DMS114 treated with DMSO at 0.1 percent for 48 hours (cell line): Measurements from ENCODE around the gene NUBPL.
"Not testable (repeated sequence)": the region's sequence is repeated elsewhere in the genome, so short reads cannot be mapped to it uniquely, and the experiment has no call there.

Source experiments
- DNase-seq: peaks from one replicate; lab custom pipeline; 2025; ENCODE audit not compliant: unreplicated experiment; lab: John Stamatoyannopoulos, UW

NUBPL gene

DNA sequence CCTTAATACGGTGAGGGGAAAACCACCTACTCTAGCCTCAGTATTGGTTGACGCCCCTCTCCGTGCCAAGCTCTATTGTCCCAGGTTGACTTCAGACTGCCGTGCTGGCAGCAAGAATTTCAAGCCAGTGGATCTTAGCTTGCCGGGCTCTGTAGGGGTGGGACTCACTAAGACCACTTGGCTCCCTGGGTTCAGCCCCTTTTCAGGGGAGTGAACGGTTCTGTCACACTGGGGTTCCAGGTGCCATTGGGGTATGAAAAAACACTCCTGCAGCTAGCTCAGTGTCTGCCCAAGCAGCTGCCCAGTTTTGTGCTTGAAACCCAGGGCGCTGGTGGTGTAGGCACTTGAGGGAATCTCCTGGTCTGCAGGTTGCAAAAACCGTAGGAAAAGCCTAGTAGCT lies 107.1 kb downstream of the NUBPL start:
- DNase-seq: no peak

- DNase-seq: no peak
Measured at GRCh38 chr14:31672709-31673108, 111.5 kb downstream of the NUBPL start.

DNA sequence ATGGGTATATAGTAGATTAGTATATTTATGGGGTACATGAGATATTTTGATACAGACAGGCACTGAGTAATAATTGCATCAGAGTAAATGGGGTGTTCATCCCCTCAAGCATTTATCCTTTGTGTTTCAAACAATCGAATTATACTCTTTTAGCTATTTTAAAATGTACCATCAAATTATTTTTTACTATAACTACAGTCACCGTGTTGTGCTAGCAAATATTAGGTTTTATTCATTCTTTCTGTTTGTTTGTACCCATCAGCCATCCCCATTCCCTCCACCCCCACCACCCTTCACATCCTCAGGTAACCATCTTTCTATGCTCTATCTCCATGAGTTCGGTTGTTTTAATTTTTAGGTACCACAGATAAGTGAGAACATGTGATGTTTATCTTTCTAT lies 115.8 kb downstream of the NUBPL start:
- no peak for DNase-seq

DNA sequence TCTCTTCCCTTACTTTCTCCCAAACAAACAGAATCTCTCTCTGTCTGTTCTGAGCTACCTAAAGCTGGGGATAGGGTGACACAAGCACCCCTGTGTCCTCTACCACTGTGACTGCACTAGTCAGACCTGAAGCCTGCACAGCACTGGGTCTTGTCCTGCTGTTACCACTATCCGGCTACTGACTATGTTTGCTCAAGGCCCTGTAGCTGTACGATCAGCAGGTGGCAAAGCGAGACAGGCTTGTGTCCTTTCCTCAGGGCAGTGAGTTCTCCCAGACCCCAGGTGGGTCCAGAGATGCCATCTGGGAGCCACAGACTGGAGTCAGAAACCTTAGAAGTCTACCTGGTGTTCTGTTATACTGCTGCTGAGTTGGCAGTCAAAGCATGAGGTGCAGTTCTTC lies 116.4 kb downstream of the NUBPL start:
- DNase-seq: no peak

GRCh38 chr14:31678421-31679249 lies 117.4 kb downstream of the NUBPL start:
- DNase-seq: no peak

DNA sequence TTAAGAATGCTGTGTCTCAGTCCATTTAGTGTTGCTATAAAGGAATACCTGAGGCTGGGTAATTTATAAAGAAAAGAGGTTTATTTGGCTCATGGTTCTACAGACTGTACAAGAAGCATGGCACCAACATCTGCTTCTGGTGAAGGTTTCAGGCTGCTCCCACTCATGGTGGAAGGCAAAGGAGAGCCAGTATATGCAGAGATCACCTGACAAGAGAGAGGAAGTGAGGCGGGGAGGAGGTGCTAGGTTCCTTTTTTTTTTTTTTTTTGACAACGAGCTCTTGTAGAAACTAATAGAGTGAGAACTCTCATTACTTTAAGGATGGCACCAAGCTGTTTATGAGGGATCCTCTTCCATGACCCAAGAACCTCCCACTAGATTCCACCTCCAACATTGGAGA lies 121.6 kb downstream of the NUBPL start:
- no peak for DNase-seq

- no peak for DNase-seq
Measured at GRCh38 chr14:31687726-31688125, 126.5 kb downstream of the NUBPL start.

- no peak for DNase-seq
Measured at GRCh38 chr14:31690056-31690455, 128.9 kb downstream of the NUBPL start.

GRCh38 chr14:31692376-31692781 lies 131.2 kb downstream of the NUBPL start:
- DNase-seq: no peak

- DNase-seq: no peak
Measured at GRCh38 chr14:31696378-31696777, 135.2 kb downstream of the NUBPL start.

- no peak for DNase-seq
Measured at GRCh38 chr14:31699809-31700208, 138.6 kb downstream of the NUBPL start.

DNA sequence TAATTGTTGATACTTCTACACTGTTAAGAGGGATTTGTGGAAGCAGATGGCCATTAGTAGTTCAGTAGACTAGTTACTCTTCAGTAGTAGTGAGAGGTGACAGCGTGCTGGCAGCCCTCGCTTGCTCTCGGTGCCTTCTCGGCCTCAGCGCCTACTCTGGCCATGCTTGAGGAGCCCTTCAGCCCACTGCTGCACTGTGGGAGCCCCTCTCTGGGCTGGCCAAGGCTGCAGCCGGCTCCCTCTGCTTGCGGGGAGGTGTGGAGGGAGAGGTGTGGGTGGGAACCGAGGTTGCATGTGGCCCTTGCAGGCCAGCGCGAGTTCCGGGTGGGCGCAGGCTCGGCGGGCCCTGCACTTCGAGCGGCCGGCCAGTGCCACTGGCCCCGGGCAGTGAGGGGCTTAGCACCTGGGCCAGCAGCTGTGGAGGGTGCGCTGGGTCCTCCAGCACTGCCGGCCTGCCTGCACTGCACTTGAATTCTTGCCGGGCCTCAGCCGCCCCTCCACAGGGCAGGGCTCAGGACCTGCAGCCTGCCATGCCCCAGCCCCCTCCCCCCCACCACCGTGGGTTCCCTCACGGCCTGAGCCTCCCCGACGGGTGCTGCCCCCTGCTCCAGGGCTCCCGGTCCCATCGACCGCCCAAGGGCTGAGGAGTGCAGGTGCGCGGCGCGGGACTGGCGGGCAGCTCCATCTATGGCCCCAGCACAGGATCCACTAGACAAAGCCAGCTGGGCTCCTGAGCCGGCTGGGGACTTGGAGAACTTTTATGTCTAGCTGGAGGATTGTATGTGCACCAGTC lies 139.3 kb downstream of the NUBPL start:
- DNase-seq: no peak

- no peak for DNase-seq
Measured at GRCh38 chr14:31702130-31702529, 140.9 kb downstream of the NUBPL start.

GRCh38 chr14:31703056-31703455 lies 141.9 kb downstream of the NUBPL start:
- no peak for DNase-seq

GRCh38 chr14:31705731-31706130 lies 144.5 kb downstream of the NUBPL start:
- DNase-seq: no peak

GRCh38 chr14:31708661-31709060 lies 147.5 kb downstream of the NUBPL start:
- DNase-seq: not testable (repeated sequence)

- no peak for DNase-seq
Measured at GRCh38 chr14:31712244-31713127, 151.3 kb downstream of the NUBPL start.

DNA sequence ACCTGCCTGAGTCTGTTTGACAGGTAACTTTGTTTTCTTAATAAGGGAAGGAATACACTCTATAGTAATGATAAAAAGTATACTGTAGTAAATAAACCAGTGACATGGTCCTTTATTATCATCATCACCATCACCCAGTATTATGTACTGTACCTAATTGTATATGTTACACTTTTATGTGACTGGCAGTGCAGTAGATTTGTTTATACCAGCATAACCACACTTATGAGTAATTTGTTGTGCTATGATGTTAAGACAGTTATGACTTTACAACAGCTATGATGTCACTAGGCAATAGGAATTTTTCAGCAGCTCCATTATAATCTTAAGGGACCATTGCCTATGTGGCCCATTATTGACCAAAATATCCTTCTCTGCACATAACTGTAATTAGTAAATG lies 155.0 kb downstream of the NUBPL start:
- DNase-seq: no peak

GRCh38 chr14:31717294-31718085 lies 156.3 kb downstream of the NUBPL start:
- no peak for DNase-seq

GRCh38 chr14:31718585-31718984 lies 157.4 kb downstream of the NUBPL start:
- no peak for DNase-seq

DNA sequence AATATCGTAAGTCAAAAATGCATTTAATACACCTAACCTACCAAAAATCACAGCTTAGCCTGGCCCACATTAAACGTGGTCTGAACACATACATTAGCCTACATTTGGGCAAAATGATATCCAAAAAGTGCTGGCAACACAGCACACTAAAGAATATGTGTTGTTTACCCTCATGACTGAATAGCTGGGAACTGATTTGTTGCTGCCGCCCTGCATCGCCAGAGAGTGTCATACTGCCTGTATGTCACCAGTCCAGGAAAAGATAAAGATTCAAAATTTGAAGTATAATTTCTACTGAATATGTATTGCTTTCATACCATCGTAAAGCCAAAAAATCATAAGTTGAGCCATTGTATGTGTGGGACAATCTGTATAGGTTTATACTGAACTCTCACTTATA lies 157.8 kb downstream of the NUBPL start:
- no peak for DNase-seq
